ENCODE data around the gene KLK1. TPM values are rescaled to one million over a fixed set of nuclear protein-coding genes. Genes with fewer than 3 reads are reported as not detected.
A peak's percentile ranks its signal among the peaks of the same experiment; 100 is the strongest.
"Not testable (repeated sequence)": the region's sequence is repeated elsewhere in the genome, so short reads cannot be mapped to it uniquely, and the experiment has no call there.

KLK1 gene
- total and polyA plus RNA-seq, 10 of the 15 experiments (the other 5 are each of a cell fraction or from before 2014, with no cell fraction given), result 3.4 to 27.5 (median 20.2) TPM

- 60% methylated on average over 13 of the region's 13 CpGs for WGBS (ENCODE audit: insufficient coverage, insufficient replicate concordance, low lambda C conversion rate, missing lambda C conversion rate)
- Histone ChIP-seq H3K36me3 (ENCODE audit: control insufficient read depth in 2 of 2, insufficient read depth in 2 of 2, low read length in 1 of 2) (no peaks in the 10 kb centered on the region), H3K9ac (ENCODE audit: control insufficient read depth, insufficient read depth, low read length) (no peak overlapping the region), H4K20me1 (ENCODE audit: control insufficient read depth, insufficient read depth) (no peaks in the 10 kb centered on the region), H3K27me3 (replicated peaks in 1 of 2; ENCODE audit: control insufficient read depth in 2 of 2, insufficient read depth in 2 of 2, low read length in 1 of 2) (no peaks in the 10 kb centered on the region), H3K79me2 (ENCODE audit: control insufficient read depth, insufficient read depth, low read length) (no peaks in the 10 kb centered on the region), H3K9me3 (replicated peaks; ENCODE audit: control insufficient read depth, insufficient read depth, low read length) (no peaks in the 10 kb centered on the region), H2AFZ (ENCODE audit: control insufficient read depth, low read depth, low read length) (no peak overlapping the region), H3K4me2 (ENCODE audit: control insufficient read depth, insufficient read depth) (no peak overlapping the region), H3K4me1 (ENCODE audit: control insufficient read depth, insufficient read depth, low read length) (no peaks in the 10 kb centered on the region), H3K27ac (ENCODE audit: control insufficient read depth, insufficient read depth) (no peak overlapping the region), H3K4me3 (no peak overlapping the region)
- BruUV-seq (replicated peaks), result no TSS peak
- DNase-seq (ENCODE audit: low read depth, low spot score), result no peak
- SMC1A ChIA-PET (ENCODE audit: uncharacterized antibody, unreplicated experiment), result no interaction called here
- POLR2A ChIA-PET, result no interaction called here
- in situ Hi-C loops (cut with MboI), result no loop called here
- no peak for FAIRE-seq
- RAD21 ChIA-PET (ENCODE audit: unreplicated experiment), result no interaction called here
- intact Hi-C loops (cut with micrococcal nuclease; ENCODE audit: unreplicated experiment), result no loop called here
- CTCF ChIA-PET, result interaction anchor here (0.6 kb wide), 1 partner anchor 281 kb away, joined by 4 read pairs; no protein-coding TSS in a partner anchor
- ATAC-seq, result no peak
- TF ChIP-seq, protein P1, sequence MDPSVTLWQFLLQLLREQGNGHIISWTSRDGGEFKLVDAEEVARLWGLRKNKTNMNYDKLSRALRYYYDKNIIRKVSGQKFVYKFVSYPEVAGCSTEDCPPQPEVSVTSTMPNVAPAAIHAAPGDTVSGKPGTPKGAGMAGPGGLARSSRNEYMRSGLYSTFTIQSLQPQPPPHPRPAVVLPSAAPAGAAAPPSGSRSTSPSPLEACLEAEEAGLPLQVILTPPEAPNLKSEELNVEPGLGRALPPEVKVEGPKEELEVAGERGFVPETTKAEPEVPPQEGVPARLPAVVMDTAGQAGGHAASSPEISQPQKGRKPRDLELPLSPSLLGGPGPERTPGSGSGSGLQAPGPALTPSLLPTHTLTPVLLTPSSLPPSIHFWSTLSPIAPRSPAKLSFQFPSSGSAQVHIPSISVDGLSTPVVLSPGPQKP (IDR thresholded peaks at IDR 0.05; ENCODE audit: low read depth, low read length), result no peak
- TF ChIP-seq RUNX3 (IDR thresholded peaks at IDR 0.05; ENCODE audit: low read length) (no peak), CEBPB (IDR thresholded peaks at IDR 0.05; ENCODE audit: borderline replicate concordance in 1 of 2, low read depth in 2 of 2, low read length in 2 of 2) (no peak), LARP7 (IDR thresholded peaks at IDR 0.05) (no peak)
Observed at GRCh38 chr19:50770888-50771287, 52.7 kb downstream of the KLK1 start.

DNA sequence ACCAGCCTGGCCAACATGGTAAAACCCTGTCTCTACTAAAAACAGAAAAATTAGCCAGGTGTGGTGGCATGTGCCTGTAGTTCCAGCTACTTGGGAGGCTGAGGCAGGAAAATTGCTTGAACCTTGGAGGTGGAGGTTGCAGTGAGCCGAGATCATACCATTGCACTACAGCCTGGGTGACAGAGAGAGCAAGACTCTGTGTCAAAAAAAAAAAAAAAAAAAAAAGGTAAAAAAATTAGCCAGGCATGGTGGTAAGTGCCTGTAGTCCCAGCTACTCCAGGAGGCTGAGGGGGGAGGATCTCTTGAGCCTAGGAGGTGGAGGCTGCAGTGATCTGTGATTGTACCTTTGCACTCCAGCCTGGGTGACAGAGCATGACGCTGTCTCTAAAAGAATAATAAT, 53.4 kb downstream of the KLK1 start, which contains the start of gene GPR32:
TSS of gene GPR32 (plus strand) at position 301 of the 400 bp plus-strand sequence. CDS start 137 bp downstream, outside the sequence.
- H3K79me2 ChIP-seq (ENCODE audit: control insufficient read depth, insufficient read depth, low read length); ATAC-seq; H3K4me1 ChIP-seq (ENCODE audit: control insufficient read depth, insufficient read depth, low read length); RAD21 ChIA-PET (ENCODE audit: unreplicated experiment); FAIRE-seq; H3K4me3 ChIP-seq; BruUV-seq (replicated peaks); POLR2A ChIA-PET; intact Hi-C loops (cut with micrococcal nuclease; ENCODE audit: unreplicated experiment); H3K36me3 ChIP-seq (ENCODE audit: control insufficient read depth in 2 of 2, insufficient read depth in 2 of 2, low read length in 1 of 2); DNase-seq (ENCODE audit: low read depth, low spot score); H3K4me2 ChIP-seq (ENCODE audit: control insufficient read depth, insufficient read depth); H3K27ac ChIP-seq (ENCODE audit: control insufficient read depth, insufficient read depth); SMC1A ChIA-PET (ENCODE audit: uncharacterized antibody, unreplicated experiment); H3K9ac ChIP-seq (ENCODE audit: control insufficient read depth, insufficient read depth, low read length); in situ Hi-C loops (cut with MboI); H3K9me3 ChIP-seq (replicated peaks; ENCODE audit: control insufficient read depth, insufficient read depth, low read length); H2AFZ ChIP-seq (ENCODE audit: control insufficient read depth, low read depth, low read length); H4K20me1 ChIP-seq (ENCODE audit: control insufficient read depth, insufficient read depth); H3K27me3 ChIP-seq (replicated peaks in 1 of 2; ENCODE audit: control insufficient read depth in 2 of 2, insufficient read depth in 2 of 2, low read length in 1 of 2): not testable (repeated sequence)
- 0% methylated on average over 2 of the region's 2 CpGs for WGBS (ENCODE audit: insufficient coverage, insufficient replicate concordance, low lambda C conversion rate, missing lambda C conversion rate)
- CTCF ChIA-PET, result interaction anchor here (0.6 kb wide), 1 partner anchor 282 kb away, joined by 4 read pairs; no protein-coding TSS in a partner anchor

Small RNA genes lying within 50 kb of the gene (small RNA-seq; reads per million reads assigned to genes)
- gene SNORD88A (1,363 reads per million, percentile 100 among the genes with 10 or more reads in this experiment), gene SNORD88B (not detected), gene SNORD88C (not detected)

Other genes starting within 250 kb of the KLK1 start
Only the 7 nearest of the 18 such genes appear.
- gene CLEC11A, start 100.4 kb downstream of the KLK1 start, total RNA-seq (2014; rRNA removed), result not detected in 2 replicates
- gene CLEC11A, start 100.4 kb downstream of the KLK1 start, total RNA-seq (2014; rRNA removed; fragmentation: Illumina TruSeq; extraction: Trizol), result not detected in 2 replicates
- not detected in 2 replicates for gene CLEC11A, start 100.4 kb downstream of the KLK1 start, total RNA-seq (2021)
- gene CLEC11A, start 100.4 kb downstream of the KLK1 start, polyA plus RNA-seq (2011; rRNA removed), result not detected in 2 replicates
- gene CLEC11A, start 100.4 kb downstream of the KLK1 start, polyA plus RNA-seq (2014; fragmentation: Illumina TruSeq; extraction: Trizol), result not detected in 2 replicates
- gene CLEC11A, start 100.4 kb downstream of the KLK1 start, polyA plus RNA-seq (2014; fragmentation: Nextera tagmentation; extraction: Ambion mirVana), result not detected
- 0.09 TPM in 1 of 2 replicates, not detected in the other for gene CLEC11A, start 100.4 kb downstream of the KLK1 start, polyA plus RNA-seq (2014; rRNA removed)
- gene CLEC11A, start 100.4 kb downstream of the KLK1 start, polyA plus RNA-seq (2016; fragmentation: Nextera tagmentation; extraction: Ambion mirVana), result not detected
- not detected in 2 replicates for gene GPR32, start 53.3 kb downstream of the KLK1 start, total RNA-seq (2014; rRNA removed)
- gene GPR32, start 53.3 kb downstream of the KLK1 start, total RNA-seq (2014; rRNA removed; fragmentation: Illumina TruSeq; extraction: Trizol), result not detected in 2 replicates
- not detected in 2 replicates for gene GPR32, start 53.3 kb downstream of the KLK1 start, total RNA-seq (2021)
- gene GPR32, start 53.3 kb downstream of the KLK1 start, polyA plus RNA-seq (2011; rRNA removed), result not detected in 2 replicates
- not detected in 2 replicates for gene GPR32, start 53.3 kb downstream of the KLK1 start, polyA plus RNA-seq (2014; fragmentation: Illumina TruSeq; extraction: Trizol)
- gene GPR32, start 53.3 kb downstream of the KLK1 start, polyA plus RNA-seq (2014; fragmentation: Nextera tagmentation; extraction: Ambion mirVana), result not detected
- gene GPR32, start 53.3 kb downstream of the KLK1 start, polyA plus RNA-seq (2014; rRNA removed), result not detected in 2 replicates
- gene GPR32, start 53.3 kb downstream of the KLK1 start, polyA plus RNA-seq (2016; fragmentation: Nextera tagmentation; extraction: Ambion mirVana), result not detected
- gene ACP4, start 33.4 kb downstream of the KLK1 start, total RNA-seq (2014; rRNA removed), result not detected in 2 replicates
- not detected in 2 replicates for gene ACP4, start 33.4 kb downstream of the KLK1 start, total RNA-seq (2014; rRNA removed; fragmentation: Illumina TruSeq; extraction: Trizol)
- not detected in 2 replicates for gene ACP4, start 33.4 kb downstream of the KLK1 start, total RNA-seq (2021)
- not detected in 2 replicates for gene ACP4, start 33.4 kb downstream of the KLK1 start, polyA plus RNA-seq (2011; rRNA removed)
- gene ACP4, start 33.4 kb downstream of the KLK1 start, polyA plus RNA-seq (2014; fragmentation: Illumina TruSeq; extraction: Trizol), result not detected in 2 replicates
- not detected for gene ACP4, start 33.4 kb downstream of the KLK1 start, polyA plus RNA-seq (2014; fragmentation: Nextera tagmentation; extraction: Ambion mirVana)
- not detected in 2 replicates for gene ACP4, start 33.4 kb downstream of the KLK1 start, polyA plus RNA-seq (2014; rRNA removed)
- not detected for gene ACP4, start 33.4 kb downstream of the KLK1 start, polyA plus RNA-seq (2016; fragmentation: Nextera tagmentation; extraction: Ambion mirVana)
- gene KLK15, start 9.8 kb upstream of the KLK1 start, total RNA-seq (2014; rRNA removed), result not detected in 2 replicates
- not detected in 2 replicates for gene KLK15, start 9.8 kb upstream of the KLK1 start, total RNA-seq (2014; rRNA removed; fragmentation: Illumina TruSeq; extraction: Trizol)
- gene KLK15, start 9.8 kb upstream of the KLK1 start, total RNA-seq (2021), result not detected in 2 replicates
- gene KLK15, start 9.8 kb upstream of the KLK1 start, polyA plus RNA-seq (2011; rRNA removed), result not detected in 2 replicates
- gene KLK15, start 9.8 kb upstream of the KLK1 start, polyA plus RNA-seq (2014; fragmentation: Illumina TruSeq; extraction: Trizol), result 0.04 TPM in 1 of 2 replicates, not detected in the other
- not detected for gene KLK15, start 9.8 kb upstream of the KLK1 start, polyA plus RNA-seq (2014; fragmentation: Nextera tagmentation; extraction: Ambion mirVana)
- gene KLK15, start 9.8 kb upstream of the KLK1 start, polyA plus RNA-seq (2014; rRNA removed), result 0.05 and 0.08 TPM in 2 replicates
- gene KLK15, start 9.8 kb upstream of the KLK1 start, polyA plus RNA-seq (2016; fragmentation: Nextera tagmentation; extraction: Ambion mirVana), result not detected
- not detected in 2 replicates for gene KLK3, start 31.1 kb upstream of the KLK1 start, total RNA-seq (2014; rRNA removed)
- gene KLK3, start 31.1 kb upstream of the KLK1 start, total RNA-seq (2014; rRNA removed; fragmentation: Illumina TruSeq; extraction: Trizol), result not detected in 2 replicates
- gene KLK3, start 31.1 kb upstream of the KLK1 start, total RNA-seq (2021), result not detected in 2 replicates
- 0.09 and 0.31 TPM in 2 replicates for gene KLK3, start 31.1 kb upstream of the KLK1 start, polyA plus RNA-seq (2011; rRNA removed)
- not detected in 2 replicates for gene KLK3, start 31.1 kb upstream of the KLK1 start, polyA plus RNA-seq (2014; fragmentation: Illumina TruSeq; extraction: Trizol)
- gene KLK3, start 31.1 kb upstream of the KLK1 start, polyA plus RNA-seq (2014; fragmentation: Nextera tagmentation; extraction: Ambion mirVana), result not detected
- gene KLK3, start 31.1 kb upstream of the KLK1 start, polyA plus RNA-seq (2014; rRNA removed), result not detected in 2 replicates
- gene KLK3, start 31.1 kb upstream of the KLK1 start, polyA plus RNA-seq (2016; fragmentation: Nextera tagmentation; extraction: Ambion mirVana), result not detected
- gene KLK2, start 49.7 kb upstream of the KLK1 start, total RNA-seq (2014; rRNA removed), result 0.96 and 2.4 TPM in 2 replicates
- 0.83 and 1.3 TPM in 2 replicates for gene KLK2, start 49.7 kb upstream of the KLK1 start, total RNA-seq (2014; rRNA removed; fragmentation: Illumina TruSeq; extraction: Trizol)
- 1.6 and 1.8 TPM in 2 replicates for gene KLK2, start 49.7 kb upstream of the KLK1 start, total RNA-seq (2021)
- 0.37 and 0.79 TPM in 2 replicates for gene KLK2, start 49.7 kb upstream of the KLK1 start, polyA plus RNA-seq (2011; rRNA removed)
- gene KLK2, start 49.7 kb upstream of the KLK1 start, polyA plus RNA-seq (2014; fragmentation: Illumina TruSeq; extraction: Trizol), result 2.4 and 3.1 TPM in 2 replicates
- gene KLK2, start 49.7 kb upstream of the KLK1 start, polyA plus RNA-seq (2014; fragmentation: Nextera tagmentation; extraction: Ambion mirVana), result under 1 TPM; 0.19 to 0.55 TPM
- gene KLK2, start 49.7 kb upstream of the KLK1 start, polyA plus RNA-seq (2014; rRNA removed), result 3.1 and 4.0 TPM in 2 replicates
- gene KLK2, start 49.7 kb upstream of the KLK1 start, polyA plus RNA-seq (2016; fragmentation: Nextera tagmentation; extraction: Ambion mirVana), result 1 to 10 TPM; 1.1 to 3.0 TPM
- gene KLK4, start 87.6 kb upstream of the KLK1 start, total RNA-seq (2014; rRNA removed), result not detected in 2 replicates
- gene KLK4, start 87.6 kb upstream of the KLK1 start, total RNA-seq (2014; rRNA removed; fragmentation: Illumina TruSeq; extraction: Trizol), result 0.14 TPM in 1 of 2 replicates, not detected in the other
- gene KLK4, start 87.6 kb upstream of the KLK1 start, total RNA-seq (2021), result not detected in 2 replicates
- gene KLK4, start 87.6 kb upstream of the KLK1 start, polyA plus RNA-seq (2011; rRNA removed), result 0.13 and 0.31 TPM in 2 replicates
- 0.06 TPM in 1 of 2 replicates, not detected in the other for gene KLK4, start 87.6 kb upstream of the KLK1 start, polyA plus RNA-seq (2014; fragmentation: Illumina TruSeq; extraction: Trizol)
- not detected for gene KLK4, start 87.6 kb upstream of the KLK1 start, polyA plus RNA-seq (2014; fragmentation: Nextera tagmentation; extraction: Ambion mirVana)
- not detected in 2 replicates for gene KLK4, start 87.6 kb upstream of the KLK1 start, polyA plus RNA-seq (2014; rRNA removed)
- not detected for gene KLK4, start 87.6 kb upstream of the KLK1 start, polyA plus RNA-seq (2016; fragmentation: Nextera tagmentation; extraction: Ambion mirVana)